Neuronal stem cell (in vitro differentiated cells): ENCODE results near the gene RPS27L.

Source experiments
- DNase-seq: peaks from one replicate; pipeline ENCODE4 v3.0.0-alpha.2; 2013; ENCODE audit warnings: low spot score
- H2AFZ ChIP-seq: one replicate; pipeline ENCODE4 v1.6.1; 2013; ENCODE audit warnings: mild to moderate bottlenecking, low read length, inconsistent platforms
- H2AK5ac ChIP-seq: 2 replicates; pipeline ENCODE4 v1.6.1; 2013; ENCODE audit warnings: low read depth, mild to moderate bottlenecking, inconsistent platforms, low read length, moderate library complexity, mixed read lengths
- H2BK120ac ChIP-seq: 2 replicates; pipeline ENCODE4 v1.6.1; 2013; ENCODE audit warnings: low read depth, mild to moderate bottlenecking, inconsistent platforms, low read length, moderate library complexity, mixed read lengths
- H2BK12ac ChIP-seq: one replicate; pipeline ENCODE4 v1.6.1; 2013; ENCODE audit warnings: low read length, inconsistent platforms
- H2BK15ac ChIP-seq: 2 replicates; pipeline ENCODE4 v1.6.1; 2013; ENCODE audit warnings: mild to moderate bottlenecking, low read length, inconsistent platforms, mixed read lengths
- H2BK5ac ChIP-seq: one replicate; pipeline ENCODE4 v1.6.1; 2013; ENCODE audit warnings: inconsistent platforms, mild to moderate bottlenecking, low read length, moderate library complexity
- H3K14ac ChIP-seq: one replicate; pipeline ENCODE4 v1.6.1; 2013; ENCODE audit warnings: low read length, inconsistent platforms
- H3K18ac ChIP-seq: 2 replicates; pipeline ENCODE4 v1.6.1; 2013; ENCODE audit warnings: low read length, inconsistent platforms
- H3K23ac ChIP-seq: 2 replicates; pipeline ENCODE4 v1.6.1; 2013; ENCODE audit warnings: low read depth, mild to moderate bottlenecking, mixed read lengths, low read length, inconsistent platforms; ENCODE audit not compliant: poor library complexity
- H3K27ac ChIP-seq: replicated peaks from 3 replicates; pipeline ENCODE4 v1.5.1; 2013; ENCODE audit warnings: low read length, inconsistent platforms
- H3K27me3 ChIP-seq, 3 experiments: 2 replicates each; pipeline ENCODE4 v1.6.1; 2013; ENCODE audit warnings: low read length in 3 of 3, mild to moderate bottlenecking in 2 of 3, inconsistent platforms in 1 of 3, low read depth in 1 of 3, mixed read lengths in 1 of 3, moderate library complexity in 1 of 3; ENCODE audit not compliant: control insufficient read depth in 3 of 3, insufficient read depth in 3 of 3
- H3K36me3 ChIP-seq, 2 donors: replicated peaks in 1 of 2; 2 replicates each; pipeline ENCODE4 v1.6.1; 2013; ENCODE audit warnings: low read length in 2 of 2; ENCODE audit not compliant: control insufficient read depth in 2 of 2, insufficient read depth in 2 of 2
- H3K4ac ChIP-seq: 2 replicates; pipeline ENCODE4 v1.6.1; 2013; ENCODE audit warnings: inconsistent platforms, mild to moderate bottlenecking, low read length, moderate library complexity
- H3K4me1 ChIP-seq, 2 donors: 1 replicate in 1 of 2; 2 replicates in 1 of 2; pipeline ENCODE4 v1.6.1; 2013; ENCODE audit warnings: low read length in 2 of 2, low read depth in 1 of 2; ENCODE audit not compliant: control insufficient read depth in 2 of 2, insufficient read depth in 1 of 2
- H3K4me2 ChIP-seq: one replicate; pipeline ENCODE4 v1.6.1; 2013; ENCODE audit warnings: mild to moderate bottlenecking, low read length, inconsistent platforms; ENCODE audit not compliant: insufficient read depth, poor library complexity, severe bottlenecking
- H3K4me3 ChIP-seq, 2 donors: 2 replicates each; pipeline ENCODE4 v1.5.1; 2013; ENCODE audit warnings: low read length in 2 of 2, mild to moderate bottlenecking in 2 of 2, inconsistent platforms in 1 of 2, moderate library complexity in 1 of 2
- H3K79me1 ChIP-seq: one replicate; pipeline ENCODE4 v1.6.1; 2013; ENCODE audit warnings: low read depth, mild to moderate bottlenecking, inconsistent platforms, low read length, moderate library complexity
- H3K9ac ChIP-seq: one replicate; pipeline ENCODE4 v1.6.1; 2013; ENCODE audit warnings: mild to moderate bottlenecking, low read depth, low read length, inconsistent platforms; ENCODE audit not compliant: poor library complexity
- H3K9me3 ChIP-seq, 2 donors: replicated peaks in 1 of 2; 2 replicates each; pipeline versions ENCODE3 to v1.6.1; 2013; ENCODE audit warnings: low read length in 2 of 2, mild to moderate bottlenecking in 2 of 2, inconsistent platforms in 1 of 2, low read depth in 1 of 2, mixed read lengths in 1 of 2, moderate library complexity in 1 of 2; ENCODE audit not compliant: control insufficient read depth in 2 of 2, insufficient read depth in 1 of 2
- H4K8ac ChIP-seq: one replicate; pipeline ENCODE4 v1.6.1; 2013; ENCODE audit warnings: low read depth, mild to moderate bottlenecking, inconsistent platforms, low read length, moderate library complexity
- H4K91ac ChIP-seq: one replicate; pipeline ENCODE4 v1.6.1; 2013; ENCODE audit warnings: low read length, low read depth, mild to moderate bottlenecking, inconsistent platforms; ENCODE audit not compliant: poor library complexity
- WGBS, 2 donors: extraction: QIAGEN DNeasy Blood & Tissue Kit; methylation state at CpG; one replicate each; pipeline ENCODE4 v1.1.7; 2013; ENCODE audit warnings: missing lambda C conversion rate in 2 of 2, mixed read lengths in 1 of 2; ENCODE audit not compliant: insufficient read length in 2 of 2, insufficient replicate concordance in 1 of 2; ENCODE audit errors: extremely low coverage in 2 of 2; 5-methylcytosine and 5-hydroxymethylcytosine counted together

RPS27L gene

GRCh38 chr15:63195569-63196015, 38.3 kb upstream of the RPS27L start:
- no peak overlapping the region for H3K4me3 ChIP-seq
- no peak overlapping the region for H2AFZ ChIP-seq
- H3K27me3 ChIP-seq, result no peaks in the 10 kb centered on the region
- no peaks in the 10 kb centered on the region for H3K9me3 ChIP-seq
- H2BK12ac ChIP-seq, result no peak overlapping the region
- no peak overlapping the region for H2AK5ac ChIP-seq
- H3K27ac ChIP-seq, result no peak overlapping the region
- H3K79me1 ChIP-seq, result no peaks in the 10 kb centered on the region
- no peak overlapping the region for H3K4me2 ChIP-seq
- H3K4me1 ChIP-seq, result peaks cover 10 to 16% of the 10 kb centered on the region in 2 donors
- no peak overlapping the region for H3K9ac ChIP-seq
- no peak overlapping the region for H2BK120ac ChIP-seq
- no peak overlapping the region for H3K18ac ChIP-seq
- H3K36me3 ChIP-seq, result peaks cover 2 to 7% of the 10 kb centered on the region in 2 donors
- no peak overlapping the region for H3K14ac ChIP-seq
- H4K8ac ChIP-seq, result no peak overlapping the region
- DNase-seq, result no peak
- no peak overlapping the region for H3K4ac ChIP-seq
- WGBS, 2 donors, result 100% methylated on average over 1 of the region's 3 CpGs
- H4K91ac ChIP-seq, result no peak overlapping the region
- H2BK15ac ChIP-seq, result no peak overlapping the region
- no peak overlapping the region for H2BK5ac ChIP-seq
- no peak overlapping the region for H3K23ac ChIP-seq

DNA sequence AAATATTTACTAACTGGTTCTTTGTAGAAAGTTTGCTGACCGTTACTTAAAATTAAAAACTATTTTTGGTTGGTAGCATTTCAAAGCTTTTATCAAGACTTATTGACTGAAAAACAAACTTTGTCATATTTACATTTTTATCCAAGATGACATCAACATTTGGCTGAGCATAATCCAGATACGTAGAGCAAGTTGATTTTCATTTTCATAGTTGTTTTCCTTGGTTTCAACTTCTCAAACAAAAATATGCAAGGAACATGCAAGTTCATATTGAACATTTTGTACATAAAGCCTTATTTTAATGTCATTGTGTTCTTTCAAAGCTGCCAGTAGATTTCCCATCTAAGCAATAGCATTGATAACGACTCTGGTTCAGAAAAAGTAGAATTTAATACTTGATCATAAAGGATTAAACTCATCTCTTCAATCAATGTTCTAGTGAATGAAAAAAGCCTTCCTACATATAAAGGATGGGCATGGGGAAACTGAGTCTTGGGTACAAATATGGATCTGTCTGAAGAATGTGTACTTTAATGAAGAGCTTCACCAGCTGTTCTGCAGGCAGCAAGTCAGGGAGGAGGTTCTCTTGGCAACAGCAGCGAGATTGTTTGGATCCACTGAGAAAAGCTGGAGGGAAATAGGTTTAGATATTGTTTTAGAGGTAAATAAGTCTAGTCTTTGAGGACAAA, 37.7 kb upstream of the RPS27L start:
- Histone ChIP-seq H3K14ac (no peak overlapping the region), H2AFZ (no peak overlapping the region), H3K79me1 (no peaks in the 10 kb centered on the region), H3K4me1 (peaks cover 11 to 16% of the 10 kb centered on the region in 2 donors), H2BK120ac (no peak overlapping the region), H4K8ac (no peak overlapping the region), H3K4me3 (no peak overlapping the region), H2BK12ac (no peak overlapping the region), H3K9ac (no peak overlapping the region), H3K9me3 (no peaks in the 10 kb centered on the region), H2BK5ac (no peak overlapping the region), H2AK5ac (no peak overlapping the region), H3K27ac (no peak overlapping the region), H4K91ac (no peak overlapping the region), H2BK15ac (no peak overlapping the region), H3K23ac (no peak overlapping the region), H3K18ac (no peak overlapping the region), H3K36me3 (peaks cover 2 to 7% of the 10 kb centered on the region in 2 donors), H3K4me2 (no peak overlapping the region), H3K4ac (no peak overlapping the region), H3K27me3 (no peaks in the 10 kb centered on the region)
- no peak for DNase-seq
- WGBS, 2 donors, result no CpG with 5 or more reads among the region's 4 CpGs

DNA sequence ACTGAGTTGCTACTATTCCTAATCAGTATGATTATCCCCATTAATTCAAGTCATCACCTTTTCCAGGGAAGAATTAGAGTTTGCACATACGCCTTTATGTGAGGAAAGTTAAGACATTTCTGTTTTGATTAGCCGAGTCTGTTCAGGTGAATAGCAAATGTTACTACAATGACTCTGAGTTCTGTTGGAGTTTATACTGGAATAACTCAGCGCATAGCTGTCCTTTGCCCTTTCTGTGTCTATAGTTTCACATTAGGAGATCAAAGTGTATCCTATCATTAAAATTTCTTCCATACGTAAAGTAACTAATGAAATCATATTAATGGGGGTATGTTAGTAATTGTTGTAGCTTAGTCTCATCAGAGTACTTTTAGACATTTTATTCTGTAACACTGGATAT, 37.0 kb upstream of the RPS27L start:
- no peak overlapping the region for H2BK120ac ChIP-seq
- no peak overlapping the region for H3K14ac ChIP-seq
- no peaks in the 10 kb centered on the region for H3K79me1 ChIP-seq
- no peak overlapping the region for H3K23ac ChIP-seq
- no CpG with 5 or more reads among the region's 4 CpGs for WGBS, 2 donors
- H3K4me2 ChIP-seq, result no peak overlapping the region
- H3K4ac ChIP-seq, result no peak overlapping the region
- peaks cover 2 to 7% of the 10 kb centered on the region in 2 donors for H3K36me3 ChIP-seq
- H3K27me3 ChIP-seq, result no peaks in the 10 kb centered on the region
- H2BK12ac ChIP-seq, result no peak overlapping the region
- no peak for DNase-seq
- no peaks in the 10 kb centered on the region for H3K9me3 ChIP-seq
- peaks cover 11 to 16% of the 10 kb centered on the region in 2 donors for H3K4me1 ChIP-seq
- no peak overlapping the region for H3K27ac ChIP-seq
- H3K9ac ChIP-seq, result no peak overlapping the region
- H2BK15ac ChIP-seq, result no peak overlapping the region
- no peak overlapping the region for H4K8ac ChIP-seq
- H3K4me3 ChIP-seq, result no peak overlapping the region
- no peak overlapping the region for H2BK5ac ChIP-seq
- no peak overlapping the region for H3K18ac ChIP-seq
- H4K91ac ChIP-seq, result no peak overlapping the region
- no peak overlapping the region for H2AK5ac ChIP-seq
- no peak overlapping the region for H2AFZ ChIP-seq

DNA sequence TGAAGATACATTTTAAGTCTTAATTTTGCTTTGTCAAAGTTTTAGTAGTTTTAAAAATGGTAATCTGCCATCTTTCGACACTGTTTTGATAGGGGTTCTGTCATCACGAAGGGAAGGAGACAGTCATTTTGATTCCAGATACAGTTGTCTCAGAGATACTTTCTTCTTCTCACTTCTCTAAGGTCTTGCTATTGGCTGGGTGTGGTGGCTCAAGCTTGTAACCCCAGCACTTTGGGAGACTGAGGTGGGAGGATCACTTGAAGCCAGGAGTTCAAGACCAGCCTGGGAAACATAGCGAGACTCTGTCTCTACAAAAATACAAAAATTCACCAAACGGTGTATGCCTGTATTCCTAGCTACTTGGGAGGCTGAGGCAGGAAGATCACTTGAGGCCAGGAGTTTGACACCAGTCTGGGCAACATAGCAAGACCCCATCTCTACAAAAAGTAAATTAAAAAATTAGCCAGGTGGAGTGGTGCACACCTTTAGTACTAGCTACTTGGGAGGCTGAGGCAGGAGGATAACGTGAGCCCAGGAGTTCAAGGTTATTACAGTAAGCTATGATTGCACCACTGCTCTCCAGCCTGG, 35.4 kb upstream of the RPS27L start:
- Histone ChIP-seq H2AK5ac (no peak overlapping the region), H3K23ac (no peak overlapping the region), H3K4me2 (no peak overlapping the region), H4K91ac (no peak overlapping the region), H2AFZ (no peak overlapping the region), H2BK12ac (no peak overlapping the region), H3K4me1 (peaks cover 13 to 14% of the 10 kb centered on the region in 2 donors), H3K4me3 (no peak overlapping the region), H3K27me3 (no peaks in the 10 kb centered on the region), H2BK5ac (no peak overlapping the region), H3K9ac (no peak overlapping the region), H3K9me3 (no peaks in the 10 kb centered on the region), H3K27ac (no peak overlapping the region), H3K14ac (no peak overlapping the region), H3K36me3 (peaks cover 2 to 4% of the 10 kb centered on the region in 2 donors), H3K79me1 (no peaks in the 10 kb centered on the region), H3K18ac (no peak overlapping the region), H2BK15ac (no peak overlapping the region), H4K8ac (no peak overlapping the region), H2BK120ac (no peak overlapping the region), H3K4ac (no peak overlapping the region)
- no peak for DNase-seq
- WGBS, 2 donors, result no CpG with 5 or more reads among the region's 5 CpGs
